Aorta (tissue), 5 donors: Measurements from ENCODE around the gene CDC23. TPM values are rescaled to one million over a fixed set of nuclear protein-coding genes. Genes with fewer than 3 reads are reported as not detected.
"Not testable (repeated sequence)": the region's sequence is repeated elsewhere in the genome, so short reads cannot be mapped to it uniquely, and the experiment has no call there.

ENCODE experiments used
- ATAC-seq: fragments of 200-7000 bp; cut with Tn5 transposase; one replicate; pipeline ENCODE4 v1.9.1; 2022; ENCODE audit warnings: moderate library complexity; ENCODE audit not compliant: low FRiP score
- DNase-seq, 2 donors: peaks; one replicate each; pipeline ENCODE4 v3.0.0-alpha.2; 2020
- H3K27ac ChIP-seq, 2 donors: one replicate each; pipeline ENCODE4 v1.5.1; 2013; ENCODE audit warnings: low read length in 2 of 2, mild to moderate bottlenecking in 2 of 2, moderate library complexity in 2 of 2, control low read depth in 1 of 2, inconsistent platforms in 1 of 2, low read depth in 1 of 2
- H3K27me3 ChIP-seq, 2 donors: one replicate each; pipeline ENCODE4 v1.6.1; 2013; ENCODE audit warnings: control low read depth in 1 of 2, low read length in 1 of 2, mild to moderate bottlenecking in 1 of 2, moderate library complexity in 1 of 2; ENCODE audit not compliant: insufficient read depth in 2 of 2, control insufficient read depth in 1 of 2
- H3K36me3 ChIP-seq, 2 donors: one replicate each; pipeline ENCODE4 v1.6.1; 2013; ENCODE audit warnings: control low read depth in 1 of 2, low read length in 1 of 2, mild to moderate bottlenecking in 1 of 2; ENCODE audit not compliant: insufficient read depth in 2 of 2, control insufficient read depth in 1 of 2
- H3K4me1 ChIP-seq, 2 donors: one replicate each; pipeline ENCODE4 v1.6.1; 2013; ENCODE audit warnings: low read length in 2 of 2, control low read depth in 1 of 2, mild to moderate bottlenecking in 1 of 2, moderate library complexity in 1 of 2; ENCODE audit not compliant: insufficient read depth in 2 of 2, control insufficient read depth in 1 of 2
- H3K4me3 ChIP-seq, 2 donors: one replicate each; pipeline ENCODE4 v1.5.1; 2013; ENCODE audit warnings: low read length in 2 of 2, control low read depth in 1 of 2, mild to moderate bottlenecking in 1 of 2
- H3K9me3 ChIP-seq: one replicate; pipeline ENCODE4 v1.6.1; 2013; ENCODE audit warnings: mild to moderate bottlenecking, low read length; ENCODE audit not compliant: control insufficient read depth
- WGBS, 2 donors: extraction: QIAGEN DNeasy Blood & Tissue Kit; methylation state at CpG; one replicate each; pipeline ENCODE4 v1.1.7; 2013; 5-methylcytosine and 5-hydroxymethylcytosine counted together
- intact Hi-C, 2 donors: fragments of 100-400 bp; cut with DNase I; formaldehyde crosslinking; loops; one replicate each; pipeline versions ENCODE4 v1.14.2 to v1.15.0; 2022
- polyA plus RNA-seq, 2 donors: library from polyadenylated mRNA; stranded (reverse); fragments of 200-250 nt; gene quantifications; one replicate each; pipeline ENCODE4 v1.2.3, GENCODE V29; 2013
- total RNA-seq, 2 donors: library from RNA; stranded (reverse); fragmentation: NEBNext Ultra II Directional; extraction: Animal tissue kit (Norgen Biotek cat#: 25700); gene quantifications; one replicate each; pipeline ENCODE4 v1.2.1, GENCODE V29; 2021
- donor health status: healthy with polysubstance abuse.
- donor health status: Bipolar disorder and iron deficiency.
- donor health status: DM: no; HTN: no; CAD: no.
- donor health status: DM: no; HTN: no; CAD: no.
- donor health status: DM: yes; HTN: yes; CAD: no.

Gene CDC23
- total and polyA plus RNA-seq, 4 donors, result 5.8 to 21.1 (median 16.7) TPM

DNA sequence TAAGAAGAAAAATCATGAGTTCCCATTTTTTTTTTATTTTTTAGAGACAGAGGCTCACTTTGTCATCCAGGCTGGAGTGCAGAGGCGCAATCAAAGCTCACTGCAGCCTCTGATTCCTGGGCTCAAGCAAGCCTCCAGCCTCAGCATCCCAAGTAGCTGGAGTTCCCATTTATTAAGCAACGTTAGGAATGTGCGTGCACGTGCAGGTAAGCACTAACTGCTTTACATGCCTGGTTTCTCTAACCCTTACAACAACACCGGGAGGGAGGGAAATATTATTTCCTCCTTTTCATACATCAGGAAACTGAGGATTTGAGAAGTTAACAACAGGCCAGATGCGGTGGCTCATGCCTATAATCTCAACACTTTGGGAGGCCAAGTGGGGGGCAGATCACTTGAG lies 16.3 kb upstream of the CDC23 start:
- ATAC-seq, result no peak
- DNase-seq, result no peak
- no peaks in the 10 kb centered on the region for H3K4me1 ChIP-seq
- no peak overlapping the region for H3K27ac ChIP-seq
- H3K4me3 ChIP-seq, result no peak overlapping the region
- 93 to 96% methylated on average over 6 of the region's 6 CpGs for WGBS, 2 donors
- intact Hi-C loops, result loop anchor here in 1 of 2 donors (10.0 kb wide), 1 partner anchor 175 kb away; no protein-coding TSS in a partner anchor
- H3K36me3 ChIP-seq, result no peaks in the 10 kb centered on the region
- peaks cover 4% of the 10 kb centered on the region for H3K9me3 ChIP-seq
- peaks cover 0 to 2% of the 10 kb centered on the region in 2 donors for H3K27me3 ChIP-seq

GRCh38 chr5:138226910-138227309 lies 13.8 kb upstream of the CDC23 start:
- peaks cover 4% of the 10 kb centered on the region for H3K9me3 ChIP-seq
- no peak overlapping the region for H3K27ac ChIP-seq
- H3K36me3 ChIP-seq, result no peaks in the 10 kb centered on the region
- H3K27me3 ChIP-seq, result no peaks in the 10 kb centered on the region
- no peaks in the 10 kb centered on the region for H3K4me1 ChIP-seq
- intact Hi-C loops, result loop anchor here in 1 of 2 donors (10.0 kb wide), 1 partner anchor 178 kb away; no protein-coding TSS in a partner anchor
- DNase-seq (no peak), ATAC-seq (no peak)
- no peak overlapping the region for H3K4me3 ChIP-seq

GRCh38 chr5:138224712-138225111 lies 11.6 kb upstream of the CDC23 start:
- WGBS, 2 donors, result 89% methylated on average over 6 of the region's 6 CpGs
- Histone ChIP-seq H3K36me3 (no peaks in the 10 kb centered on the region), H3K27me3 (no peaks in the 10 kb centered on the region), H3K4me3 (no peak overlapping the region), H3K4me1 (no peaks in the 10 kb centered on the region), H3K27ac (no peak overlapping the region), H3K9me3 (peaks cover 4% of the 10 kb centered on the region)
- intact Hi-C loops, result loop anchor here (5.0 to 10.0 kb wide), 4 partner anchors 58 to 188 kb away; partner anchors contain the start of gene FAM53C (in 1 of the 2)
- ATAC-seq, result no peak
- DNase-seq, result no peak

GRCh38 chr5:138223532-138223931 lies 10.4 kb upstream of the CDC23 start:
- intact Hi-C loops, result loop anchor here (5.0 to 10.0 kb wide), 4 partner anchors 59 to 189 kb away; partner anchors contain the start of gene FAM53C (in 1 of the 2)
- no peak for ATAC-seq
- WGBS, 2 donors, result 94 to 100% methylated on average over 1 of the region's 1 CpG
- Histone ChIP-seq H3K27ac (no peak overlapping the region), H3K27me3 (no peaks in the 10 kb centered on the region), H3K4me1 (no peaks in the 10 kb centered on the region), H3K9me3 (peaks cover 4% of the 10 kb centered on the region), H3K36me3 (no peaks in the 10 kb centered on the region), H3K4me3 (no peak overlapping the region)
- DNase-seq, result no peak

- Histone ChIP-seq H3K27me3 (no peaks in the 10 kb centered on the region), H3K4me1 (no peaks in the 10 kb centered on the region), H3K36me3 (no peaks in the 10 kb centered on the region), H3K4me3 (no peak overlapping the region), H3K9me3 (no peaks in the 10 kb centered on the region), H3K27ac (no peak overlapping the region)
- 90 to 96% methylated on average over 2 of the region's 2 CpGs for WGBS, 2 donors
- intact Hi-C loops, result no loop called here
- ATAC-seq (no peak), DNase-seq (no peak)
Observed at GRCh38 chr5:138216799-138217198, 3.7 kb upstream of the CDC23 start.

GRCh38 chr5:138212828-138213160 lies 329 bp downstream of the CDC23 start:
- Histone ChIP-seq H3K27me3 (no peaks in the 10 kb centered on the region), H3K27ac (peak overlapping the region in 1 of 2 donors; percentile 49), H3K36me3 (no peaks in the 10 kb centered on the region), H3K4me3 (peak overlapping the region; percentile 49 to 79), H3K9me3 (no peaks in the 10 kb centered on the region), H3K4me1 (no peaks in the 10 kb centered on the region)
- 0% methylated on average over 8 of the region's 8 CpGs for WGBS, 2 donors
- DNase-seq (no peak), ATAC-seq (peak; percentile 51)
- intact Hi-C loops, result no loop called here

- Histone ChIP-seq H3K9me3 (no peaks in the 10 kb centered on the region), H3K36me3 (no peaks in the 10 kb centered on the region), H3K4me3 (no peak overlapping the region), H3K27me3 (no peaks in the 10 kb centered on the region), H3K4me1 (no peaks in the 10 kb centered on the region), H3K27ac (no peak overlapping the region)
- 84 to 90% methylated on average over 3 of the region's 3 CpGs for WGBS, 2 donors
- intact Hi-C loops, result no loop called here
- DNase-seq (no peak), ATAC-seq (no peak)
Observed at GRCh38 chr5:138210985-138211384, 2.1 kb downstream of the CDC23 start.

DNA sequence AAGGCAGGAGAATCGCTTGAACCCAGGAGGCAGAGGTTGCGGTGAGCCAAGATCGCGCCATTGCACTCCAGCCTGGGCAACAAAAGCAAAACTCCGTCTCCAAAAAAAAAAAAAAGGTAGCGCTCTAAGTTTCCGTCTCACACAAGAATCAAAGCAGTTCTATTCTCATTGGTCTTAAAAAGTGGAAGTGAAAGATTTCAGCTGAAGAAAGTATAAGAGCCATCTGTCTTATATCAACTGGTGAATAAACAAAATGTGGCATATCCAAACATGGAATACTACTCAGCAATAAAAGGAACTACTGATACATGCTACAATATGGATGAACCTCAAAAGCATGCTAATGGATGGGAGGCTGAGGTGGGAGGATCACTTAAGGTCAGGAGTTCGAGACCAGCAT lies 19.3 kb downstream of the CDC23 start:
- DNase-seq, intact Hi-C loops, H3K27ac ChIP-seq, H3K4me3 ChIP-seq, H3K4me1 ChIP-seq, ATAC-seq, H3K27me3 ChIP-seq, H3K9me3 ChIP-seq: not testable (repeated sequence)
- peaks cover 7 to 13% of the 10 kb centered on the region in 2 donors for H3K36me3 ChIP-seq
- 86 to 88% methylated on average over 5 to 8 of the region's 8 CpGs for WGBS, 2 donors

DNA sequence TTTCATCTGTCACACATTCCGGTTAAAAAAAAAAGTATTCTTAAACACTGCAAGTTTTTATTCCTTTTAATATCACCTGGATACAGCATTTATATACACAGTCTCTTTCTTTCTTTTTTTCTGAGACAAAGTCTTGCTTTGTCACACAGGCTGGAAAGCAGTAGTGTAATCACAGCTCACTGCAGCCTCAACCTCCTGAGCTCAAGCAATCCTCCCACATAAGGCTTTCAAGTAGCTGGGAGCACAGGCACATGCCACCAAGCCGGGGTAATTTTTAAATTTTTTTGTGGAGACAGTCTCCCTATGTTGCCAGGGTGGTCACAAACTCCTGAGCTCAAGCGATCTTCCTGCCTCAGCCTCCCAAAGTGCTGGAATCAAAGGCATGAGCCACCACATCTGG lies 20.3 kb downstream of the CDC23 start:
- WGBS, 2 donors, result 74 to 79% methylated on average over 3 of the region's 3 CpGs
- H3K27me3 ChIP-seq, result no peaks in the 10 kb centered on the region

More for the DNA sequence above, 20.3 kb downstream of the CDC23 start:
- no peak for ATAC-seq
- intact Hi-C loops, result no loop called here
- Histone ChIP-seq H3K9me3 (no peaks in the 10 kb centered on the region), H3K36me3 (peaks cover 12 to 14% of the 10 kb centered on the region in 2 donors), H3K4me3 (no peak overlapping the region), H3K27ac (no peak overlapping the region), H3K4me1 (no peaks in the 10 kb centered on the region)
- DNase-seq, result no peak
